ENCODE results near the gene TEX29.

DNA sequence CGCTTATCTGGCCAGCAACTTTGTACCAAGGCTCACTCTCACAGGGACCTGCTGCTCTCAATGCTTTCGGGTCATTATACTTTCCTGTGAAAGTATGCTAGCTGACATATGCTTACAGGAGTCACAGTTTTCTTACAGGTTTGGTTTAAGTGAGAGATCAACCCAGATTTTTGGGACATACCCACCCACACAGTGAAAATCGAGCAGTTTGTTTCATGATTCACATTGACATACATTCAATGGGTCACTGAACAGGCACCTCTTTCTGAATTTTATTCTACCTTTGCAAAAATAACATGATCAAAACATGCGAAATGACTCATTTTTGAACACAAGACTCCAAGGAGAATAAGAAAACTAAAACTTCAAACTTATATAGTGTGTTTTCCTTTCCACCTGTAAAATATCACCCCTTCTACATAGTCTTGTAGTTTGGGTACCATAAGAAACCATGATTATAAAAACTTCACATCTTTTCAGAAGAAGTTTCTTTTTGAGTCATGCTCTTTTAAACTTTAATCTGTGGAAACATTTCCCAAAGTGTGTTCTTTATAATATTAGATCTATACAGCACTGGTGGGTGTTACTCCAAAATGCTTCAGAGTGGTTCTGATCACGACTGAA is 44.3 kb upstream of the TEX29 start:
- TF ChIP-seq, protein P1, sequence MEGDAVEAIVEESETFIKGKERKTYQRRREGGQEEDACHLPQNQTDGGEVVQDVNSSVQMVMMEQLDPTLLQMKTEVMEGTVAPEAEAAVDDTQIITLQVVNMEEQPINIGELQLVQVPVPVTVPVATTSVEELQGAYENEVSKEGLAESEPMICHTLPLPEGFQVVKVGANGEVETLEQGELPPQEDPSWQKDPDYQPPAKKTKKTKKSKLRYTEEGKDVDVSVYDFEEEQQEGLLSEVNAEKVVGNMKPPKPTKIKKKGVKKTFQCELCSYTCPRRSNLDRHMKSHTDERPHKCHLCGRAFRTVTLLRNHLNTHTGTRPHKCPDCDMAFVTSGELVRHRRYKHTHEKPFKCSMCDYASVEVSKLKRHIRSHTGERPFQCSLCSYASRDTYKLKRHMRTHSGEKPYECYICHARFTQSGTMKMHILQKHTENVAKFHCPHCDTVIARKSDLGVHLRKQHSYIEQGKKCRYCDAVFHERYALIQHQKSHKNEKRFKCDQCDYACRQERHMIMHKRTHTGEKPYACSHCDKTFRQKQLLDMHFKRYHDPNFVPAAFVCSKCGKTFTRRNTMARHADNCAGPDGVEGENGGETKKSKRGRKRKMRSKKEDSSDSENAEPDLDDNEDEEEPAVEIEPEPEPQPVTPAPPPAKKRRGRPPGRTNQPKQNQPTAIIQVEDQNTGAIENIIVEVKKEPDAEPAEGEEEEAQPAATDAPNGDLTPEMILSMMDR (conservative IDR thresholded peaks at IDR 0.05; ENCODE audit: low read depth, low read length) = no peak
- no peak for TF ChIP-seq EZH2 (IDR thresholded peaks at IDR 0.05; ENCODE audit: borderline replicate concordance, low read depth, low read length, poor library complexity, severe bottlenecking)
